ENCODE measurements around the gene ATAD3C. TPM values are rescaled to one million over a fixed set of nuclear protein-coding genes. Genes with fewer than 3 reads are reported as not detected.

The ATAD3C gene
- total and polyA plus RNA-seq, 2 donors (not counting 3 experiments of a cell fraction or from before 2014, with no cell fraction given), result 0.01 TPM; not detected in 1

DNA sequence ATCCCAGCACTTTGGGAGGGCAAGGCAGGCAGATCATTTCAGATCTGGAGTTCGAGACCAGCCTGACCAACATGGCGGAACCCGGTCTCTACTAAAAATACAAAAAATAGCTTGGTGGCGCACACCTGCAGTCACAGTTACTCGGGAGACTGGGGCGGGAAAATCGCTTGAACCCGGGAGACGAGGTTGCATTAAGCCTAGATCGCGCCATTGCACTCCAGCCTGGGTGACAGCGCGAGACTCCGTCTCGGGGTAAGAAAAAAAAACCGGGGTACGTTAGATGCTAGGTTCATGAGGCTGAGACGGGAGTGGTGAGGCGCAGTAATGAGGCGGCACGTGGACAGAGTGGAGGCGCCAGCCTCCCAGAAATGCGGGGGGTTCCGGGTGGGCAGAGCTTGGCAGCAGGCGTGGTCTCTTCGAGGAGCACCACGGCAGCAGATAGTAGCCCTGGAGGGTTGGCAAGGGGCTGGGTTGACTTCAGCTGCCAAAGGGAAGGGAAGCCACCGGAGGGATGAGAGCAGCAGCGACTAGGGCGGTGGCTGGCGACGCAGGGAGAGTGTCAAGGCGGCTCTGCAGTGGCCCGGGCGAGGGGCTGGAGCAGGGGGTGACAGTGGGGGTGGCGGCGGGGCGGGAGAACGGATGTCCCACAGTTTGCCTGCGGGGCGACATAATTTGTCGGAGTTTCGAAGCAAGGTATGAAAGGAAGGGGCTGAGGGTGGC, 43.2 kb upstream of the ATAD3C start:
- Histone ChIP-seq H3K27ac (ENCODE audit: insufficient read depth, low read depth, low read length) (peak overlapping the region; percentile 54), H3K36me3 (ENCODE audit: control insufficient read depth in 2 of 2, extremely low read depth in 1 of 2, insufficient read depth in 2 of 2, low read length in 2 of 2) (peaks cover 9 to 19% of the 10 kb centered on the region in 2 experiments), H3K4me2 (ENCODE audit: insufficient read depth, low read length) (peak overlapping the region; percentile 77), H3K79me2 (ENCODE audit: control insufficient read depth, insufficient read depth, low read length) (peaks cover 48% of the 10 kb centered on the region), H4K20me1 (replicated peaks; ENCODE audit: control insufficient read depth, extremely low read depth, insufficient read depth, low read length) (no peaks in the 10 kb centered on the region), H3K9me3 (replicated peaks; ENCODE audit: control insufficient read depth, insufficient read depth, low read length) (no peaks in the 10 kb centered on the region), H3K4me1 (ENCODE audit: control insufficient read depth, extremely low read depth, insufficient read depth, low read length) (peaks cover 11% of the 10 kb centered on the region), H3K27me3 (ENCODE audit: control insufficient read depth in 2 of 2, insufficient read depth in 2 of 2, low read length in 2 of 2) (no peaks in the 10 kb centered on the region), H2AFZ (ENCODE audit: low read depth, low read length) (peak overlapping the region; percentile 67), H3K4me3 (replicated peaks in 1 of 3; ENCODE audit: insufficient read depth in 1 of 3, low read depth in 1 of 3, low read length in 3 of 3) (peak overlapping the region; percentile 73 to 87 (median 86)), H3K9me1 (replicated peaks; ENCODE audit: control insufficient read depth, extremely low read depth, insufficient read depth, low read length) (no peaks in the 10 kb centered on the region), H3K9ac (replicated peaks; ENCODE audit: extremely low read depth, insufficient read depth, low read length) (peak overlapping the region; percentile 86)
- BruUV-seq (replicated peaks), result no TSS peak
- ChIA-PET POLR2A (no interaction called here), CTCF (interaction anchor here (2.0 kb wide), 1 partner anchor 34 kb away, joined by 26 read pairs; no protein-coding TSS in a partner anchor)
- intact Hi-C loops (cut with micrococcal nuclease) (loop anchor here (1.0 to 2.0 kb wide), 2 partner anchors 24 to 99 kb away; no protein-coding TSS in a partner anchor), dilution Hi-C loops (cut with MboI; ENCODE audit: extremely low pct_ligation_motif_present, low sequenced_read_pairs) (no loop called here)
- peak; percentile 98 for FAIRE-seq
- TF ChIP-seq POLR2A (IDR thresholded peaks at IDR 0.05; ENCODE audit: low read depth, low read length) (no peak), JUN (IDR thresholded peaks at IDR 0.05; ENCODE audit: borderline replicate concordance, insufficient read depth, insufficient read length, low read depth) (no peak), FOS (IDR thresholded peaks at IDR 0.05; ENCODE audit: borderline replicate concordance, insufficient read depth, low read length) (no peak), EZH2 (IDR thresholded peaks at IDR 0.05; ENCODE audit: borderline replicate concordance, low read depth, low read length, severe bottlenecking) (no peak), POLR2AphosphoS5 (IDR thresholded peaks at IDR 0.05; ENCODE audit: insufficient read depth, low read depth, low read length) (no peak), GATA2 (IDR thresholded peaks at IDR 0.05; ENCODE audit: insufficient read depth, insufficient read length, low read depth, low read length) (no peak), MYC (IDR thresholded peaks at IDR 0.05; ENCODE audit: low read depth, low read length) (no peak)
- TF ChIP-seq, protein P1, sequence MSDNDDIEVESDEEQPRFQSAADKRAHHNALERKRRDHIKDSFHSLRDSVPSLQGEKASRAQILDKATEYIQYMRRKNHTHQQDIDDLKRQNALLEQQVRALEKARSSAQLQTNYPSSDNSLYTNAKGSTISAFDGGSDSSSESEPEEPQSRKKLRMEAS (IDR thresholded peaks at IDR 0.05; ENCODE audit: insufficient read depth, insufficient read length), result no peak
- TF ChIP-seq, protein P2, sequence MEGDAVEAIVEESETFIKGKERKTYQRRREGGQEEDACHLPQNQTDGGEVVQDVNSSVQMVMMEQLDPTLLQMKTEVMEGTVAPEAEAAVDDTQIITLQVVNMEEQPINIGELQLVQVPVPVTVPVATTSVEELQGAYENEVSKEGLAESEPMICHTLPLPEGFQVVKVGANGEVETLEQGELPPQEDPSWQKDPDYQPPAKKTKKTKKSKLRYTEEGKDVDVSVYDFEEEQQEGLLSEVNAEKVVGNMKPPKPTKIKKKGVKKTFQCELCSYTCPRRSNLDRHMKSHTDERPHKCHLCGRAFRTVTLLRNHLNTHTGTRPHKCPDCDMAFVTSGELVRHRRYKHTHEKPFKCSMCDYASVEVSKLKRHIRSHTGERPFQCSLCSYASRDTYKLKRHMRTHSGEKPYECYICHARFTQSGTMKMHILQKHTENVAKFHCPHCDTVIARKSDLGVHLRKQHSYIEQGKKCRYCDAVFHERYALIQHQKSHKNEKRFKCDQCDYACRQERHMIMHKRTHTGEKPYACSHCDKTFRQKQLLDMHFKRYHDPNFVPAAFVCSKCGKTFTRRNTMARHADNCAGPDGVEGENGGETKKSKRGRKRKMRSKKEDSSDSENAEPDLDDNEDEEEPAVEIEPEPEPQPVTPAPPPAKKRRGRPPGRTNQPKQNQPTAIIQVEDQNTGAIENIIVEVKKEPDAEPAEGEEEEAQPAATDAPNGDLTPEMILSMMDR (IDR thresholded peaks at IDR 0.05; ENCODE audit: extremely low read depth in 1 of 2, insufficient read depth in 1 of 2, low read depth in 1 of 2, low read length in 2 of 2), result no peak
- no peak for DNase-seq (ENCODE audit: low read depth, low spot score)

Data from endothelial cell of umbilical vein (primary cell).